DOHH2 (cell line): Measurements from ENCODE around the gene C1QA.

Experiments used
- H3F3A ChIP-seq: fragments of 200-600 bp; sonication (generic), shearing (Covaris generic); 2 replicates; pipeline ENCODE4 v1.6.0; 2016; ENCODE audit warnings: antibody characterized with exemption, mild to moderate bottlenecking; ENCODE audit not compliant: control insufficient read depth, insufficient read depth
- H3K27ac ChIP-seq: fragments of 200-600 bp; sonication (generic); 2 replicates; pipeline ENCODE4 v1.5.1; 2014; ENCODE audit warnings: low read depth, mild to moderate bottlenecking, low read length, moderate library complexity
- H3K27me3 ChIP-seq: fragments of 200-600 bp; sonication (generic); 2 replicates; pipeline ENCODE4 v1.6.1; 2014; ENCODE audit warnings: mild to moderate bottlenecking, low read length, mixed read lengths; ENCODE audit not compliant: control insufficient read depth
- H3K36me3 ChIP-seq: fragments of 200-600 bp; sonication (generic); 2 replicates; pipeline ENCODE4 v1.6.1; 2014; ENCODE audit warnings: mild to moderate bottlenecking, low read length, moderate library complexity, mixed read lengths; ENCODE audit not compliant: control insufficient read depth
- H3K4me1 ChIP-seq: fragments of 200-600 bp; sonication (generic); 2 replicates; pipeline ENCODE4 v1.6.1; 2014; ENCODE audit warnings: mild to moderate bottlenecking, low read length, mixed read lengths; ENCODE audit not compliant: control insufficient read depth
- H3K4me2 ChIP-seq: fragments of 200-600 bp; sonication (generic); 2 replicates; pipeline ENCODE4 v1.6.0; 2014; ENCODE audit warnings: mild to moderate bottlenecking, low read length, moderate library complexity
- H3K4me3 ChIP-seq: fragments of 200-600 bp; sonication (generic); 2 replicates; pipeline ENCODE4 v1.5.1; 2014; ENCODE audit warnings: mild to moderate bottlenecking, low read length, mixed read lengths
- H3K79me2 ChIP-seq: fragments of 200-600 bp; sonication (generic); 2 replicates; pipeline ENCODE4 v1.6.1; 2014; ENCODE audit warnings: mild to moderate bottlenecking, low read length, mixed read lengths; ENCODE audit not compliant: control insufficient read depth
- H3K9me2 ChIP-seq: fragments of 200-600 bp; sonication (generic); replicated peaks from 2 replicates; pipeline ENCODE4 v1.6.1; 2014; ENCODE audit warnings: mild to moderate bottlenecking, low read length, mixed read lengths; ENCODE audit not compliant: control insufficient read depth
- H3K9me3 ChIP-seq: fragments of 200-600 bp; sonication (generic); 2 replicates; pipeline ENCODE4 v1.6.1; 2014; ENCODE audit warnings: antibody characterized with exemption, low read length, mixed read lengths; ENCODE audit not compliant: control insufficient read depth, insufficient read depth
- H4K20me1 ChIP-seq: fragments of 200-600 bp; sonication (generic); 2 replicates; pipeline ENCODE4 v1.6.0; 2014; ENCODE audit warnings: low read depth, mild to moderate bottlenecking, antibody characterized with exemption, low read length, moderate library complexity; ENCODE audit not compliant: control insufficient read depth, insufficient read depth
- EZH2phosphoT487 ChIP-seq: fragments of 200-600 bp; sonication (generic); IDR thresholded peaks from 2 replicates; pipeline ENCODE4 v1.6.1; 2017; ENCODE audit warnings: borderline replicate concordance, mild to moderate bottlenecking, antibody characterized with exemption, low read length, moderate library complexity, mixed read lengths
- TF ChIP-seq, protein P1 (sequence below): fragments of 200-600 bp; sonication (generic); IDR thresholded peaks from one replicate; pipeline ENCODE4 v1.5.1; 2014; ENCODE audit warnings: antibody characterized with exemption, mild to moderate bottlenecking, low read depth, low read length; ENCODE audit not compliant: poor library complexity, severe bottlenecking

C1QA gene

DNA sequence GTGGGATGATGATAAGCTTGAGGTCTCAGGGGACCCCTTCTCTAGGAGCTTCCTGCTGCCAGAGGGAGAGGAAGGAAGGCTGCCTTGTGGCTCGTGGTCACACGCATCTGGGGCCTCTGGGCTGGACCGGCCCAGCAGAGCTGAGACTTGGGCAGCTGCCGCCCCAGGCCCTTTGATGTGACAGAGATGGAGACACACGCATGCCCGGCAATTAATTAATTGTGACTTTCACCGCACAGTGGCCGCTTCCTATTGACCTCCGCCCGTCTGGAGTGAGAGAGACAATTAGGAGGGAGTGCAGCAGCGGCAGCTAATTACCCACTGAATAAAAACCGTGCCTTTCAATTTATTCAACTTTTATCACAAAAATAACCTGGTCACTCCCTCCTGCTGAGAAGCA lies 16.6 kb upstream of the C1QA start:
- Histone ChIP-seq H3K4me3 (no peak overlapping the region), H3K36me3 (no peaks in the 10 kb centered on the region), H3K27ac (no peak overlapping the region), H4K20me1 (no peaks in the 10 kb centered on the region), H3K4me2 (no peak overlapping the region), H3K9me2 (no peaks in the 10 kb centered on the region), H3F3A (no peaks in the 10 kb centered on the region), H3K27me3 (no peaks in the 10 kb centered on the region), H3K9me3 (no peaks in the 10 kb centered on the region), H3K79me2 (no peaks in the 10 kb centered on the region), H3K4me1 (no peaks in the 10 kb centered on the region)
- TF ChIP-seq, protein P1, sequence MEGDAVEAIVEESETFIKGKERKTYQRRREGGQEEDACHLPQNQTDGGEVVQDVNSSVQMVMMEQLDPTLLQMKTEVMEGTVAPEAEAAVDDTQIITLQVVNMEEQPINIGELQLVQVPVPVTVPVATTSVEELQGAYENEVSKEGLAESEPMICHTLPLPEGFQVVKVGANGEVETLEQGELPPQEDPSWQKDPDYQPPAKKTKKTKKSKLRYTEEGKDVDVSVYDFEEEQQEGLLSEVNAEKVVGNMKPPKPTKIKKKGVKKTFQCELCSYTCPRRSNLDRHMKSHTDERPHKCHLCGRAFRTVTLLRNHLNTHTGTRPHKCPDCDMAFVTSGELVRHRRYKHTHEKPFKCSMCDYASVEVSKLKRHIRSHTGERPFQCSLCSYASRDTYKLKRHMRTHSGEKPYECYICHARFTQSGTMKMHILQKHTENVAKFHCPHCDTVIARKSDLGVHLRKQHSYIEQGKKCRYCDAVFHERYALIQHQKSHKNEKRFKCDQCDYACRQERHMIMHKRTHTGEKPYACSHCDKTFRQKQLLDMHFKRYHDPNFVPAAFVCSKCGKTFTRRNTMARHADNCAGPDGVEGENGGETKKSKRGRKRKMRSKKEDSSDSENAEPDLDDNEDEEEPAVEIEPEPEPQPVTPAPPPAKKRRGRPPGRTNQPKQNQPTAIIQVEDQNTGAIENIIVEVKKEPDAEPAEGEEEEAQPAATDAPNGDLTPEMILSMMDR = no peak
- TF ChIP-seq EZH2phosphoT487 = no peak

DNA sequence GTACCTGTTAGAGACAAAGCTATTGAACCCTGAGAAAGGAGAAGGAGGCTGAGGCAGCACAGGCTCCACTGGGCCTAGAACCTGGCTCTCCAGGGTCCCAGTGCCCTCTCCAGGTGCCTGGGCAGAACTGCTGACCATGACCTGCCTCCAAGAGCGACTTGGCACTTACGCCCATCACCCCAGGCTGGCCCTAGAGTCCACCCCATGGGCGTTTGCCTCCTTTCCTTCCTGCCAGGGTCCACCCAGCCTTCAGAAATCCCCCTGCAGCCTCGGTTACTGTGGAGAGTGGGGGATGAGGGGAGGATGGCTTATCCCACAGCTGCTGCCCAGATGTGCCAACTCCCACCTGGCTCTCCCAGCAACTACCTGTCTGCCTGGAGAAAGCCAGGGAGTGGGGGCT lies 14.7 kb upstream of the C1QA start:
- no peaks in the 10 kb centered on the region for H3K4me1 ChIP-seq
- H4K20me1 ChIP-seq = no peaks in the 10 kb centered on the region
- H3K27me3 ChIP-seq = no peaks in the 10 kb centered on the region
- H3F3A ChIP-seq = no peaks in the 10 kb centered on the region
- TF ChIP-seq EZH2phosphoT487 = no peak
- TF ChIP-seq, protein P1 = no peak
- H3K27ac ChIP-seq = no peak overlapping the region
- H3K4me2 ChIP-seq = no peak overlapping the region
- no peaks in the 10 kb centered on the region for H3K9me2 ChIP-seq
- no peaks in the 10 kb centered on the region for H3K36me3 ChIP-seq
- no peak overlapping the region for H3K4me3 ChIP-seq
- no peaks in the 10 kb centered on the region for H3K9me3 ChIP-seq
- no peaks in the 10 kb centered on the region for H3K79me2 ChIP-seq

DNA sequence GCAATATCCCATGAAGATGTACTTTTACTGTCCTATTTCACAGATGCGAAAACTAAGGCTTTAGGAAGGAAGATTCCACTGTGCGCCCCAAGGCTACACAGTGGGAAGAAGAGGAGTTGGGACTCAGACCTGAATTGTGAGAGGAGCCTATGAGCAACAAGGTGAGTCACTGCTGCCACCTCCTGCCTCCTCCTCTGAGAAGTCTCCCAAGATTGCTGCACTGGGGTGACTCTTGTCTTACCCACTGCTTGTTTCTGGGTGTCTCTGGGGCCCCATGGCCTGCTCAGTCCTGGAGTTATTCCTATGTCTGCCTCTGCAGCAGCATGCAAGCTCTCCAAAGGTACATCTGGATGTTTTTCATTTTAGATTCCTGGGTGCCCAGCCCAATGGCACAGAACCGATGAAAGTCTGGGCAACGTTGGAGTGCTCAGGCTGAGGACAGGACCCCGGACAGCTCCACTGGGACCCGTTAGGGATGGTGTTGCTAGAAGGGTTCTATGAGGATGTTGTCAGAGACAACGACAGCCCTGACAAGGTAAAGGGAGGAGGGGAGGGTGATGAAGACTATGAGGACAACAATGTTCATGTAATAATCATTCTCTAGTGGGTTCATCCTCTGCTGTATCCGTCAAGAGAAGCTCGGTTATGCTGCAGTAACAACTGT lies 11.0 kb upstream of the C1QA start:
- Histone ChIP-seq H3K4me3 (no peak overlapping the region), H3K79me2 (no peaks in the 10 kb centered on the region), H3K4me1 (no peaks in the 10 kb centered on the region), H3K9me2 (no peaks in the 10 kb centered on the region), H3K27ac (no peak overlapping the region), H3K4me2 (no peak overlapping the region), H3K27me3 (no peaks in the 10 kb centered on the region), H3K36me3 (no peaks in the 10 kb centered on the region), H4K20me1 (no peaks in the 10 kb centered on the region), H3F3A (no peaks in the 10 kb centered on the region), H3K9me3 (no peaks in the 10 kb centered on the region)
- TF ChIP-seq, protein P1 = no peak
- TF ChIP-seq EZH2phosphoT487 = no peak
